Measurements from ENCODE around the gene SLC35D2.

The SLC35D2 gene

GRCh38 chr9:96304230-96304629 lies 79.3 kb downstream of the SLC35D2 start:
- DNase-seq: no peak

DNA sequence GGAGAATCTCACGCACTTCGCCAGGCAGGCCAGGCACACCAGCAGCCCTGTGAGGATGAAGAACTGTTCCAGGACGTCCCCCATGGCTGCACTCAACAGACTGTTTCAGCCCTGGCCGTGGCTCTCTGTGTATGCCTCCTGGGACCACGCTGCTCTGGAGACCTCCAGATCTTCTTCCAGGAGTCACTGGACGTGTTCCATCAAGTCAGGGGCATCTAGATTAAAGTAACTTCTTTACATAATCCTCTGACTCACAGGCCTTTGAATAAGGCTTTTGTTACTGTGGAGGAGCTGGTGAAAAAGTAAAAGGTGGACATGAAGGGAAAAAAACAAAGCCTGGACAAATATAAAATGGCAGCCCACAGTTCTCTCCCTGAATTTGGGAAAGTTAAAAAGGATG lies 81.5 kb downstream of the SLC35D2 start, which contains the start of gene HSD17B3:
Gene HSD17B3, minus strand, starts transcription at position 156 of the 400 bp plus-strand sequence. Its CDS starts 72 bp downstream, at position 84.
- no peak for DNase-seq

- DNase-seq: no peak
Measured at GRCh38 chr9:96299823-96300222, 83.7 kb downstream of the SLC35D2 start.

DNA sequence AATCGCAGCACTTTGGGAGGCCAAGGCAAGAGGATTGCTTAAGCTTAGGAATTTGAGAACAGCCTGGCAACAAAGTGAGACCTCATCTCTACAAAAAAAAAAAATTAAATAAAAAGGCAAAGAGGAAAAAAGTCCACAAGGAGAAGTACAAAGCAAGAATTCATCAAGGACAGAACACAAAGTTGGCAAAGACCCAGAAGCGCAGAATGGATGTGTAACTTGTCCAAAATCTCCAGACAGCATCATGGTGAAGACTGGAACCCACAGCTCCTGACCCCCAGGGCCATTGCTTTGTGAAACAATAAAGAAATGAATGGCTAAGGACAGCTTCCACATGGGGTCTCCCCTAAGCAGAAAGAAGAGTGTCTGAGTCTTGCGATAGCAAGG lies 89.4 kb downstream of the SLC35D2 start:
- no peak for DNase-seq

- DNase-seq: no peak
Measured at GRCh38 chr9:96293498-96294158, 89.9 kb downstream of the SLC35D2 start.

DNA sequence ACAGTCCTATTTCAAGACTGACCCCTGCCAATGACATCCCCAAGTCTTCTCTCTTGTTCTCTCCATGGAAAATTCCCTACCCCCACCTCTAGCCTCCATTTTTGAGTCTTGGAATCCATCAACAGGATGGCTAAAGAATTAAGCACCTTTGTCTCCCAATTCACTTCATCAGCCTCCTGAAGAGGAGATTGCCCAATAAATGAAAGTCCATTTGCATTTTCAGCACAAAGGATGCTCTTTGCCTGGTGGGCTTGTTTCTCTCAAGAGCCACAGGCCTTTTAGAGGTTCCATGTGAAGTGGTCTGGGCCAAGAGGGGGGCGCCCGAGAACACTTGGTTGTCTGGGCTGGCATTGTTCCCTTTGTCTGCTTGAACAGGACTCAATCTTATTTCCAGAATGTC lies 94.1 kb downstream of the SLC35D2 start:
- DNase-seq: no peak

DNA sequence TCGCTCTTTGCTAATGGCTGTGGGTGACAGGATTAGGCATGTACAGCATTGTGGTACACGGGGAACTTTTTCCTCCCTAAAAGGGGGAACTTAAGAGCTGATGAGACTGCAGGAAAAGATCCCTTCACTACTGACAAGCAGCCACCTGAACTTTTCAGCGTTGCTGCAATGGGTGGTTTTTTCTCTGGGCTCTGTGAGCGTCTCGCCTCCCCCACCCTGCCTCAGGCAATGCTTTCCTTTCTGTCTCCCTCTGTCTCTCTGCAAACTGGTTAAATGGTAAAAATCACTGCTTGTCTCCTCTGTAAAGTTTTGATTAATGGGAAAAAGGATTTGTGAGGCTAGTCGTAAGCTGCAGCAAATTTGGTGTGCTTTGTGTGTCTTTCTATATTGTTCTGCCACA lies 101.9 kb downstream of the SLC35D2 start:
- no peak for DNase-seq

GRCh38 chr9:96279932-96280331 lies 103.6 kb downstream of the SLC35D2 start:
- no peak for DNase-seq

DNA sequence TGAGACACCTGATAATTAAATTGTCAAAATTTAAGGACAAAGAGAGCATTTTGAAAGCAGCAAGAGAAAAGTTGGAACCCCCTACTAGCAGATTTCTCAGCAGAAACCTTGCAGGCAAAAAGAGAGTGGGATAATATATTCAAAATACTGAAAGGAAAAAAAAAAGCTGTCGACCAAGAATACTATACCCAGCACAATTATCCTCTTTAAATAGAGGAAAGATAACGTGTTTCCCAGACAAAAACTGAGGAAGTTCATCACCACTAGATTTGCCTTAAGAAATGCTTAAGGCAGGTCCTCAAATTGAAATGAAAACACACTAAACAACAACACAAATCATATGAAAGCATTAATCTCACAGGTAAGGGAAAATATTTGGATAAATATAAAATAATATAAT lies 108.6 kb downstream of the SLC35D2 start:
- no peak for DNase-seq
